ENCODE data around the gene SPON1.

Gene SPON1

GRCh38 chr11:13962198-13962561 is 343 bp upstream of the SPON1 start:
- H3K27me3 ChIP-seq (ENCODE audit: insufficient read depth, low read length) = no peaks in the 10 kb centered on the region
- no peaks in the 10 kb centered on the region for H3K4me1 ChIP-seq (ENCODE audit: insufficient read depth, low read length, severe bottlenecking)
- H3K4me2 ChIP-seq (ENCODE audit: low read length) = no peak overlapping the region
- H3K79me2 ChIP-seq (ENCODE audit: insufficient read depth, low read length) = no peaks in the 10 kb centered on the region
- no peaks in the 10 kb centered on the region for H3F3A ChIP-seq (ENCODE audit: insufficient read depth, low read length)
- H2AFZ ChIP-seq (ENCODE audit: low read length) = no peak overlapping the region
- H3K9me2 ChIP-seq (ENCODE audit: low read depth, low read length) = no peaks in the 10 kb centered on the region
- TF ChIP-seq EZH2 (IDR thresholded peaks at IDR 0.05; ENCODE audit: borderline replicate concordance, low read length) = no peak
- TF ChIP-seq, protein P1, sequence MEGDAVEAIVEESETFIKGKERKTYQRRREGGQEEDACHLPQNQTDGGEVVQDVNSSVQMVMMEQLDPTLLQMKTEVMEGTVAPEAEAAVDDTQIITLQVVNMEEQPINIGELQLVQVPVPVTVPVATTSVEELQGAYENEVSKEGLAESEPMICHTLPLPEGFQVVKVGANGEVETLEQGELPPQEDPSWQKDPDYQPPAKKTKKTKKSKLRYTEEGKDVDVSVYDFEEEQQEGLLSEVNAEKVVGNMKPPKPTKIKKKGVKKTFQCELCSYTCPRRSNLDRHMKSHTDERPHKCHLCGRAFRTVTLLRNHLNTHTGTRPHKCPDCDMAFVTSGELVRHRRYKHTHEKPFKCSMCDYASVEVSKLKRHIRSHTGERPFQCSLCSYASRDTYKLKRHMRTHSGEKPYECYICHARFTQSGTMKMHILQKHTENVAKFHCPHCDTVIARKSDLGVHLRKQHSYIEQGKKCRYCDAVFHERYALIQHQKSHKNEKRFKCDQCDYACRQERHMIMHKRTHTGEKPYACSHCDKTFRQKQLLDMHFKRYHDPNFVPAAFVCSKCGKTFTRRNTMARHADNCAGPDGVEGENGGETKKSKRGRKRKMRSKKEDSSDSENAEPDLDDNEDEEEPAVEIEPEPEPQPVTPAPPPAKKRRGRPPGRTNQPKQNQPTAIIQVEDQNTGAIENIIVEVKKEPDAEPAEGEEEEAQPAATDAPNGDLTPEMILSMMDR (IDR thresholded peaks at IDR 0.05; ENCODE audit: low read length) = no peak
- H3K9me3 ChIP-seq (ENCODE audit: low read length) = no peaks in the 10 kb centered on the region
- H3K9ac ChIP-seq (ENCODE audit: low read length) = no peak overlapping the region
- no peaks in the 10 kb centered on the region for H4K20me1 ChIP-seq (ENCODE audit: insufficient read depth, low read length)
- no peaks in the 10 kb centered on the region for H3K36me3 ChIP-seq (ENCODE audit: insufficient read depth, low read length)
- no peak overlapping the region for H3K4me3 ChIP-seq (ENCODE audit: low read depth, low read length, poor library complexity, severe bottlenecking)
- no peak overlapping the region for H3K27ac ChIP-seq (ENCODE audit: low read depth, low read length, poor library complexity, severe bottlenecking)

GRCh38 chr11:13963169-13963948 is 836 bp downstream of the SPON1 start:
- Histone ChIP-seq H4K20me1 (ENCODE audit: insufficient read depth, low read length) (no peaks in the 10 kb centered on the region), H3K4me2 (ENCODE audit: low read length) (no peak overlapping the region), H3K9me3 (ENCODE audit: low read length) (no peaks in the 10 kb centered on the region), H2AFZ (ENCODE audit: low read length) (no peak overlapping the region), H3K27me3 (ENCODE audit: insufficient read depth, low read length) (no peaks in the 10 kb centered on the region), H3K27ac (ENCODE audit: low read depth, low read length, poor library complexity, severe bottlenecking) (no peak overlapping the region), H3F3A (ENCODE audit: insufficient read depth, low read length) (no peaks in the 10 kb centered on the region), H3K79me2 (ENCODE audit: insufficient read depth, low read length) (no peaks in the 10 kb centered on the region), H3K9me2 (ENCODE audit: low read depth, low read length) (no peaks in the 10 kb centered on the region), H3K4me1 (ENCODE audit: insufficient read depth, low read length, severe bottlenecking) (no peaks in the 10 kb centered on the region), H3K4me3 (ENCODE audit: low read depth, low read length, poor library complexity, severe bottlenecking) (no peak overlapping the region), H3K36me3 (ENCODE audit: insufficient read depth, low read length) (no peaks in the 10 kb centered on the region), H3K9ac (ENCODE audit: low read length) (no peak overlapping the region)
- TF ChIP-seq, protein P1 (IDR thresholded peaks at IDR 0.05; ENCODE audit: low read length) = no peak
- no peak for TF ChIP-seq EZH2 (IDR thresholded peaks at IDR 0.05; ENCODE audit: borderline replicate concordance, low read length)

- Histone ChIP-seq H2AFZ (ENCODE audit: low read length) (no peak overlapping the region), H3K27me3 (ENCODE audit: insufficient read depth, low read length) (no peaks in the 10 kb centered on the region), H3K9me2 (ENCODE audit: low read depth, low read length) (no peaks in the 10 kb centered on the region), H3K79me2 (ENCODE audit: insufficient read depth, low read length) (no peaks in the 10 kb centered on the region), H3K27ac (ENCODE audit: low read depth, low read length, poor library complexity, severe bottlenecking) (no peak overlapping the region), H3K4me2 (ENCODE audit: low read length) (no peak overlapping the region), H3F3A (ENCODE audit: insufficient read depth, low read length) (no peaks in the 10 kb centered on the region), H3K9ac (ENCODE audit: low read length) (no peak overlapping the region), H3K4me3 (ENCODE audit: low read depth, low read length, poor library complexity, severe bottlenecking) (no peak overlapping the region), H3K9me3 (ENCODE audit: low read length) (no peaks in the 10 kb centered on the region), H4K20me1 (ENCODE audit: insufficient read depth, low read length) (no peaks in the 10 kb centered on the region), H3K36me3 (ENCODE audit: insufficient read depth, low read length) (no peaks in the 10 kb centered on the region), H3K4me1 (ENCODE audit: insufficient read depth, low read length, severe bottlenecking) (no peaks in the 10 kb centered on the region)
- no peak for TF ChIP-seq EZH2 (IDR thresholded peaks at IDR 0.05; ENCODE audit: borderline replicate concordance, low read length)
- TF ChIP-seq, protein P1 (IDR thresholded peaks at IDR 0.05; ENCODE audit: low read length) = no peak
Measured at GRCh38 chr11:13963949-13964770, 1.6 kb downstream of the SPON1 start.

All from OCI-LY1 (cell line).